CD14-positive monocyte (primary cell): ENCODE data around the gene GRAMD1A. TPM values are rescaled to one million over a fixed set of nuclear protein-coding genes. Genes with fewer than 3 reads are reported as not detected.
"Not testable (repeated sequence)": the region's sequence is repeated elsewhere in the genome, so short reads cannot be mapped to it uniquely, and the experiment has no call there.

Source experiments
- DNase-seq, 3 donors: peaks; one replicate each; pipeline ENCODE4 v3.0.0-alpha.2; 2011 to 2022
- H2AFZ ChIP-seq: 2 replicates; pipeline ENCODE4 v1.6.0; 2012; ENCODE audit warnings: mild to moderate bottlenecking, low read depth, low read length, inconsistent platforms; ENCODE audit not compliant: insufficient read depth, poor library complexity, severe bottlenecking
- H3K27ac ChIP-seq, 2 donors: 1 replicate in 1 of 2; 2 replicates in 1 of 2; pipeline ENCODE4 v1.5.1; 2012 to 2013; ENCODE audit warnings: low read length in 2 of 2, control low read depth in 1 of 2, inconsistent platforms in 1 of 2, low read depth in 1 of 2, mild to moderate bottlenecking in 1 of 2
- H3K27me3 ChIP-seq, 2 donors: one replicate each; pipeline versions ENCODE4 v1.6.0 to v1.6.1; 2011 to 2013; ENCODE audit warnings: low read length in 2 of 2; ENCODE audit not compliant: control insufficient read depth in 2 of 2, insufficient read depth in 2 of 2
- H3K36me3 ChIP-seq, 2 donors: replicated peaks in 1 of 2; 1 replicate in 1 of 2; 2 replicates in 1 of 2; pipeline versions ENCODE4 v1.5.1 to v1.6.1; 2012 to 2013; ENCODE audit warnings: low read length in 2 of 2, control low read depth in 1 of 2, inconsistent platforms in 1 of 2, mild to moderate bottlenecking in 1 of 2; ENCODE audit not compliant: insufficient read depth in 2 of 2, control insufficient read depth in 1 of 2
- H3K4me1 ChIP-seq, 2 donors: 1 replicate in 1 of 2; 2 replicates in 1 of 2; pipeline versions ENCODE4 v1.5.1 to v1.6.1; 2012 to 2013; ENCODE audit warnings: low read length in 2 of 2, control low read depth in 1 of 2, inconsistent platforms in 1 of 2, mild to moderate bottlenecking in 1 of 2, moderate library complexity in 1 of 2; ENCODE audit not compliant: insufficient read depth in 2 of 2, control insufficient read depth in 1 of 2
- H3K4me2 ChIP-seq: replicated peaks from 2 replicates; pipeline ENCODE3; 2012; ENCODE audit warnings: low read length, moderate library complexity, mild to moderate bottlenecking; ENCODE audit not compliant: poor library complexity, severe bottlenecking; ENCODE audit errors: extremely low read depth
- H3K4me3 ChIP-seq, 3 experiments: fragments of 200-600 bp in 1 of 3; sonication (generic) in 1 of 3; replicated peaks in 1 of 3; 1 replicate in 2 of 3; 2 replicates in 1 of 3; pipeline ENCODE4 v1.5.1; 2011 to 2013; ENCODE audit warnings: low read length in 3 of 3, mild to moderate bottlenecking in 3 of 3, control low read depth in 2 of 3, low read depth in 2 of 3, inconsistent platforms in 1 of 3, moderate library complexity in 1 of 3
- H3K79me2 ChIP-seq: 2 replicates; pipeline ENCODE4 v1.6.0; 2012; ENCODE audit warnings: mild to moderate bottlenecking, control low read depth, inconsistent platforms, low read length, moderate library complexity; ENCODE audit not compliant: insufficient read depth
- H3K9ac ChIP-seq: 2 replicates; pipeline ENCODE4 v1.6.0; 2017; ENCODE audit warnings: low read length, mild to moderate bottlenecking; ENCODE audit not compliant: insufficient read depth, poor library complexity, severe bottlenecking
- H3K9me3 ChIP-seq, 2 donors: replicated peaks in 1 of 2; 1 replicate in 1 of 2; 2 replicates in 1 of 2; pipeline versions ENCODE4 v1.5.1 to v1.6.1; 2012 to 2013; ENCODE audit warnings: low read length in 2 of 2, control low read depth in 1 of 2; ENCODE audit not compliant: control insufficient read depth in 1 of 2, insufficient read depth in 1 of 2
- H4K20me1 ChIP-seq: 2 replicates; pipeline ENCODE4 v1.6.0; 2012; ENCODE audit warnings: mild to moderate bottlenecking, low read length, control low read depth, moderate library complexity; ENCODE audit not compliant: insufficient read depth
- H3K27ac Mint-ChIP-seq, 7 donors: one replicate each; pipeline ENCODE4 v1.8.0; 2020; ENCODE audit warnings: mild to moderate bottlenecking in 7 of 7, mixed read lengths in 7 of 7, moderate library complexity in 6 of 7, inconsistent platforms in 2 of 7
- H3K27me3 Mint-ChIP-seq, 3 donors: one replicate each; pipeline ENCODE4 v1.8.0; 2021 to 2022; ENCODE audit warnings: low read depth in 3 of 3, mild to moderate bottlenecking in 3 of 3, mixed read lengths in 3 of 3, moderate library complexity in 3 of 3, inconsistent platforms in 1 of 3
- H3K36me3 Mint-ChIP-seq, 2 donors: one replicate each; pipeline ENCODE4 v1.8.0; 2020; ENCODE audit warnings: mixed read lengths in 2 of 2, inconsistent platforms in 1 of 2, mild to moderate bottlenecking in 1 of 2
- H3K4me1 Mint-ChIP-seq: one replicate; pipeline ENCODE4 v1.8.0; 2020; ENCODE audit warnings: mild to moderate bottlenecking, mixed read lengths
- H3K4me3 Mint-ChIP-seq, 2 donors: one replicate each; pipeline ENCODE4 v1.8.0; 2020; ENCODE audit warnings: mild to moderate bottlenecking in 2 of 2, mixed read lengths in 2 of 2, moderate library complexity in 1 of 2
- H3K9me3 Mint-ChIP-seq, 7 donors: one replicate each; pipeline ENCODE4 v1.8.0; 2020 to 2022; ENCODE audit warnings: mixed read lengths in 7 of 7, mild to moderate bottlenecking in 6 of 7, moderate library complexity in 6 of 7, inconsistent platforms in 2 of 7
- CTCF ChIP-seq: fragments of 200-600 bp; IDR thresholded peaks from one replicate; pipeline ENCODE4 v1.8.0; 2022; ENCODE audit warnings: antibody characterized with exemption, mild to moderate bottlenecking
- WGBS: methylation state at CpG from one replicate; pipeline ENCODE4 v1.1.5; 2013; ENCODE audit warnings: missing lambda C conversion rate; ENCODE audit not compliant: insufficient coverage; 5-methylcytosine and 5-hydroxymethylcytosine counted together
- intact Hi-C, 2 donors: fragments of 100-400 bp; cut with micrococcal nuclease; formaldehyde crosslinking; loops; one replicate each; pipeline versions ENCODE4 v1.15.0 to v1.15.1; 2023
- polyA plus RNA-seq, 3 donors: library from polyadenylated mRNA; depleted of rRNA in 1 of 3; unstranded in 2 of 3; stranded (reverse) in 1 of 3; fragments of 300-500 nt in 2 of 3; fragments of >200 nt in 1 of 3; fragmentation: Illumina TruSeq in 2 of 3; gene quantifications; 1 replicate in 2 of 3; 2 replicates in 1 of 3; pipeline ENCODE4 v1.2.3, GENCODE V29; 2012 to 2021

The GRAMD1A gene
- polyA plus RNA-seq, 3 donors = 9.3 to 73.9 (median 15.1) TPM

GRCh38 chr19:34967551-34967950, 32.6 kb upstream of the GRAMD1A start:
- H3K27ac Mint-ChIP-seq = no peak overlapping the region
- no peak overlapping the region for H3K4me3 ChIP-seq

GRCh38 chr19:34969721-34970120, 30.4 kb upstream of the GRAMD1A start:
- H3K27me3 Mint-ChIP-seq = peaks cover 0 to 4% (median 0%) of the 10 kb centered on the region in 3 donors
- Histone ChIP-seq H3K27ac (no peak overlapping the region), H3K4me1 (peaks cover 15 to 16% of the 10 kb centered on the region in 2 donors), H3K4me3 (no peak overlapping the region), H4K20me1 (no peaks in the 10 kb centered on the region), H2AFZ (no peak overlapping the region), H3K9me3 (peaks cover 17 to 31% of the 10 kb centered on the region in 2 donors), H3K79me2 (no peaks in the 10 kb centered on the region), H3K36me3 (no peaks in the 10 kb centered on the region), H3K27me3 (no peaks in the 10 kb centered on the region), H3K4me2 (no peak overlapping the region), H3K9ac (no peak overlapping the region)
- no peak overlapping the region for H3K4me3 Mint-ChIP-seq
- H3K36me3 Mint-ChIP-seq = no peaks in the 10 kb centered on the region
- WGBS = 100% methylated on average over 1 of the region's 6 CpGs
- peaks cover 25 to 45% (median 39%) of the 10 kb centered on the region in 7 donors for H3K9me3 Mint-ChIP-seq
- no peak for DNase-seq
- H3K4me1 Mint-ChIP-seq = peaks cover 18% of the 10 kb centered on the region
- intact Hi-C loops = loop anchor here in 1 of 2 donors (5.0 to 10.0 kb wide), 2 partner anchors 43 to 165 kb away; partner anchors contain the start of genes FXYD1 and LGI4
- no peak overlapping the region for H3K27ac Mint-ChIP-seq
- TF ChIP-seq CTCF = no peak

More at GRCh38 chr19:34967551-34967950, 32.6 kb upstream of the GRAMD1A start:
- Histone ChIP-seq H3K36me3 (no peaks in the 10 kb centered on the region), H2AFZ (no peak overlapping the region), H3K9me3 (peaks cover 17 to 31% of the 10 kb centered on the region in 2 donors), H3K79me2 (no peaks in the 10 kb centered on the region), H3K27ac (no peak overlapping the region), H3K4me2 (no peak overlapping the region), H3K4me1 (peaks cover 12 to 13% of the 10 kb centered on the region in 2 donors), H3K9ac (no peak overlapping the region), H4K20me1 (no peaks in the 10 kb centered on the region), H3K27me3 (no peaks in the 10 kb centered on the region)
- Mint-ChIP-seq H3K36me3 (no peaks in the 10 kb centered on the region), H3K9me3 (peaks cover 25 to 48% (median 39%) of the 10 kb centered on the region in 7 donors), H3K4me3 (no peak overlapping the region), H3K27me3 (peaks cover 0 to 5% (median 2%) of the 10 kb centered on the region in 3 donors), H3K4me1 (peaks cover 12% of the 10 kb centered on the region)
- intact Hi-C loops = no loop called here
- TF ChIP-seq CTCF = no peak
- no peak for DNase-seq
- 95% methylated on average over 3 of the region's 6 CpGs for WGBS

- not testable (repeated sequence) for H3K36me3 ChIP-seq, DNase-seq, H3K27me3 Mint-ChIP-seq, H4K20me1 ChIP-seq, H3K27ac ChIP-seq, H3K4me3 Mint-ChIP-seq, H3K9ac ChIP-seq, H3K4me2 ChIP-seq, H3K36me3 Mint-ChIP-seq, H3K79me2 ChIP-seq, H2AFZ ChIP-seq, H3K27ac Mint-ChIP-seq, H3K4me3 ChIP-seq, H3K27me3 ChIP-seq
- intact Hi-C loops = loop anchor here in 1 of 2 donors (5.0 to 10.0 kb wide), 2 partner anchors 42 to 165 kb away; partner anchors contain the start of genes FXYD1 and LGI4
- Mint-ChIP-seq H3K9me3 (peaks cover 25 to 40% (median 39%) of the 10 kb centered on the region in 7 donors), H3K4me1 (peaks cover 23% of the 10 kb centered on the region)
- peaks cover 17 to 31% of the 10 kb centered on the region in 2 donors for H3K9me3 ChIP-seq
- peaks cover 21 to 22% of the 10 kb centered on the region in 2 donors for H3K4me1 ChIP-seq
- 70% methylated on average over 3 of the region's 12 CpGs for WGBS
These were observed 29.8 kb upstream of the GRAMD1A start for GRCh38 chr19:34970185-34970780.
